ENCODE results near the gene POU2F1. TPM values are rescaled to one million over a fixed set of nuclear protein-coding genes. Genes with fewer than 3 reads are reported as not detected.

The POU2F1 gene
- total RNA-seq, result 10 to 100 TPM; 48.6 to 49.4 TPM
- 12.1 TPM for polyA plus RNA-seq (2013, experiment 1 of 2)
- 15.6 TPM for polyA plus RNA-seq (2013, experiment 2 of 2)
- long read RNA-seq, experiment 1, partial matches to known transcripts, result 0 of 11 reads
- long read RNA-seq, experiment 1, other reads (novel, unspliced or antisense), result 11 of 11 reads
- long read RNA-seq, experiment 2, full-length matches to known transcripts, result 14 of 40 reads
- long read RNA-seq, experiment 2, partial matches to known transcripts, result 1 of 40 reads
- long read RNA-seq, experiment 2, other reads (novel, unspliced or antisense), result 25 of 40 reads
- long read RNA-seq, experiment 3, full-length matches to known transcripts, result 21 of 55 reads
- long read RNA-seq, experiment 3, partial matches to known transcripts, result 25 of 55 reads
- long read RNA-seq, experiment 3, other reads (novel, unspliced or antisense), result 9 of 55 reads
- long read RNA-seq, experiment 4, full-length matches to known transcripts, result 2 of 12 reads
- long read RNA-seq, experiment 4, partial matches to known transcripts, result 10 of 12 reads
- long read RNA-seq, experiment 4, other reads (novel, unspliced or antisense), result 0 of 12 reads

DNA sequence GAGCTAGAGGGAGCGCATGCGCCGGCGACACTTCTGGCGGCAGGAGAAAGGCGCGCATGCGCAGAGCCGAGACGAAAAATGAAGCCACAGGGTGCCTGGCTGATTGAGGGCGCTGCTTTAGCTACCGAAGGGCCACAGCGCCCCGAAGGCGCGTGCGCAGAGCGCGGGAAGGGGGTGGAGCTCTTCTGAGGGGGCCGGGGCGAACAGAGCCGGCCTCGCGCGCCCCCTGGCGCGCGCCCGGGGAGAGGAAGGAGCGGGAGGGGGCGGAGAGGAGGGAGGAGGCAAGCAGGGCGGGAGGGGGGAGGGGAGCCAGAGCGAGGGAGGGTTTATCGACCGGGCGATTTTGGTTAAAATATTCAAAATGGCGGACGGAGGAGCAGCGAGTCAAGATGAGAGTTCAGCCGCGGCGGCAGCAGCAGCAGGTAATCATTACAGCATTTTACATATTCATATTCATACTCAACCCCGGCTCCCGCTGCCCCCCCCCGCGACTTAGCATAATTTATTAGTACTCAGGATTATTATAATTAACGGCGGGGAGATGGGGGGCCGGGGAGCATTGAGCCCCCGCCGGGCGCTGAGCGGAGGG is at the start of gene POU2F1:
POU2F1 (plus strand) TSS at position 350 of the 589 bp plus-strand sequence; CDS start at position 362, 12 bp downstream.
- no peaks in the 10 kb centered on the region for H3K4me1 ChIP-seq (ENCODE audit: control insufficient read depth, insufficient read depth, low read length)
- Mint-ChIP-seq H3K36me3 (ENCODE audit: low read depth) (no peaks in the 10 kb centered on the region), H3K27ac (peak within 1 kb of the TSS; percentile 100), H3K4me1 (peaks cover 40% of the 10 kb centered on the region), H3K9me3 (peaks cover 7% of the 10 kb centered on the region), H3K4me3 (peak within 1 kb of the TSS; percentile 74), H3K27me3 (ENCODE audit: insufficient read depth) (no peaks in the 10 kb centered on the region)
- no peaks in the 10 kb centered on the region for H3K27me3 ChIP-seq (ENCODE audit: control insufficient read depth, insufficient read depth, low read length, poor library complexity, severe bottlenecking)
- H3K9me3 ChIP-seq (ENCODE audit: control insufficient read depth, low read length), result no peaks in the 10 kb centered on the region
- TF ChIP-seq, protein P1, sequence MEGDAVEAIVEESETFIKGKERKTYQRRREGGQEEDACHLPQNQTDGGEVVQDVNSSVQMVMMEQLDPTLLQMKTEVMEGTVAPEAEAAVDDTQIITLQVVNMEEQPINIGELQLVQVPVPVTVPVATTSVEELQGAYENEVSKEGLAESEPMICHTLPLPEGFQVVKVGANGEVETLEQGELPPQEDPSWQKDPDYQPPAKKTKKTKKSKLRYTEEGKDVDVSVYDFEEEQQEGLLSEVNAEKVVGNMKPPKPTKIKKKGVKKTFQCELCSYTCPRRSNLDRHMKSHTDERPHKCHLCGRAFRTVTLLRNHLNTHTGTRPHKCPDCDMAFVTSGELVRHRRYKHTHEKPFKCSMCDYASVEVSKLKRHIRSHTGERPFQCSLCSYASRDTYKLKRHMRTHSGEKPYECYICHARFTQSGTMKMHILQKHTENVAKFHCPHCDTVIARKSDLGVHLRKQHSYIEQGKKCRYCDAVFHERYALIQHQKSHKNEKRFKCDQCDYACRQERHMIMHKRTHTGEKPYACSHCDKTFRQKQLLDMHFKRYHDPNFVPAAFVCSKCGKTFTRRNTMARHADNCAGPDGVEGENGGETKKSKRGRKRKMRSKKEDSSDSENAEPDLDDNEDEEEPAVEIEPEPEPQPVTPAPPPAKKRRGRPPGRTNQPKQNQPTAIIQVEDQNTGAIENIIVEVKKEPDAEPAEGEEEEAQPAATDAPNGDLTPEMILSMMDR (conservative IDR thresholded peaks at IDR 0.05), result peak; percentile 68
- peak within 1 kb of the TSS; percentile 96 for H3K27ac ChIP-seq (ENCODE audit: low read depth, low read length)
- H3K36me3 ChIP-seq (ENCODE audit: control insufficient read depth, insufficient read depth, low read length), result no peaks in the 10 kb centered on the region
- DNase-seq, result peak; percentile 99
- H3K4me3 ChIP-seq (ENCODE audit: low read length), result peak within 1 kb of the TSS; percentile 97
- H3K9ac ChIP-seq (ENCODE audit: extremely low read depth, low read length, poor library complexity, severe bottlenecking), result peak within 1 kb of the TSS; percentile 92
- 0% methylated on average over 4 to 52 of the region's 53 CpGs for WGBS, 2 experiments (ENCODE audit: insufficient coverage in 1 of 2, insufficient read length in 1 of 2)

DNA sequence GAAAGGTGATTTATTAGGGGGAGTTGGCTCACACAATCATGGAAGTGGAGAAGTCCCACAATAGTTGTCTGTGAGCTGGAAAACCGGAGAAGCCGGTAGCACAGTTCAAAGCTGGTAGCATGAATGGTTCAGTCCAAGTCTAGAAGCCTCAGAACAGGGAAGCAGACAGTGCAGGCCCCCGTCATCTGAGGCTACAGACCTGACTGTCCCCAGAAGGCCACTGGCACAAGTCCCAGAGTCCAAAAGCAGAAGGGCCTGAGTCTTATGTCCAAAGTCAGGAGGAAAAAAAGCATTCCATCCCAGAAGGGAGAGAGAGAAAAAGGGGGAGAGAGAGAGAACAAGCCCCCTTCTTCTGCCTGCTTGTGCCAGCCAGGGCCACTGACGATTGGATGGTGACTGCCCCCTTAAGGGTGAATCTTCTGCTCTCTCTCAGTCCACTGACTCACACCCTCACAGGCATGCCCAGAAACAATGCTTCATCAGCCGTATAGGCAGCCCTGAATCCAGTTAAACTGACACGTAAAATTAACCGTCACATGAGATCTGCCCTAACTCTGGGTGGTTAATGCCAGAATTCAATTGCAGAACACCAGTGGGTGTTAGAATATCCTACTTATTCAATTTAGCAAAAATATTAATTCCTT is 49.3 kb upstream of the POU2F1 start:
- H3K27ac Mint-ChIP-seq, result no peak overlapping the region
- no peak overlapping the region for H3K4me3 Mint-ChIP-seq
- peaks cover 6% of the 10 kb centered on the region for H3K9me3 Mint-ChIP-seq
- no peak for DNase-seq
- Histone ChIP-seq H3K27ac (ENCODE audit: low read depth, low read length) (no peak overlapping the region), H3K4me1 (ENCODE audit: control insufficient read depth, insufficient read depth, low read length) (no peaks in the 10 kb centered on the region), H3K9ac (ENCODE audit: extremely low read depth, low read length, poor library complexity, severe bottlenecking) (no peak overlapping the region), H3K36me3 (ENCODE audit: control insufficient read depth, insufficient read depth, low read length) (no peaks in the 10 kb centered on the region), H3K27me3 (ENCODE audit: control insufficient read depth, insufficient read depth, low read length, poor library complexity, severe bottlenecking) (no peaks in the 10 kb centered on the region), H3K9me3 (ENCODE audit: control insufficient read depth, low read length) (peaks cover 30% of the 10 kb centered on the region), H3K4me3 (ENCODE audit: low read length) (no peak overlapping the region)
- peaks cover 35% of the 10 kb centered on the region for H3K4me1 Mint-ChIP-seq
- WGBS, 2 experiments (ENCODE audit: insufficient coverage in 1 of 2, insufficient read length in 1 of 2), result 88 to 95% methylated on average over 3 to 7 of the region's 7 CpGs
- no peaks in the 10 kb centered on the region for H3K36me3 Mint-ChIP-seq (ENCODE audit: low read depth)
- H3K27me3 Mint-ChIP-seq (ENCODE audit: insufficient read depth), result no peaks in the 10 kb centered on the region
- TF ChIP-seq, protein P1 (conservative IDR thresholded peaks at IDR 0.05), result peak; percentile 36

DNA sequence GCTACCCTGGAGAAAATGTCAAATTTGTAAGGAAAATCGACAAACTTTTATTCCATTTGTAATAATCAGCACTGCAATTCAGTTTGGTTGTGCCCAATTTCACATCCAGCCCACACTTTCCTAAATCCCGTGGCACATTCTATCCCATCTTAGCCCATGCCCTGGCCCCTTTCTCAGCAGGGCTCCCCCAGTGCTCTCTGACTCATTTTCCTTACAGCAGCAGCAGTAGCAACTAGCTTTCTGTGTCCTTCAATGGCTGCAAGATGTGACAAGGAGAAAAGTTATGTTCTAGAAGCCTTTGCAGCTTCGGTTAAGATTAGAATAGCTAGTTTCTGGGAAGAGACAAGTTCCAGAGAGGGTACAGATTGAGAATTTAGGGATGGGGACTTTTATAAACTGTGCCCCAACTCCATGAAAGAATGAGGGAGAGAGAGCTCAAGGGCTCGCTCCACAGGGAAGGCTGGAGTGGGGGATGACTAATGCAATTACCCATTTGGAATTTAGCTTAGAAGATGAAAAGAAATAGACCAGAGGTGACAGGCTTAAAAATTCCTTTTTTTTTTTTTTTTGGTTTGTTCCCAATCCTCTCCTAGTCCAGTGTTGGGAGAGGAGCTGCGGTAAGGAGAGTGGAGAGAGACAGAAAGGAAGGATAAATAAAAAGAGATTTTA is 47.0 kb upstream of the POU2F1 start:
- 53 to 56% methylated on average over 2 to 5 of the region's 5 CpGs for WGBS, 2 experiments (ENCODE audit: insufficient coverage in 1 of 2, insufficient read length in 1 of 2)
- Mint-ChIP-seq H3K4me3 (no peak overlapping the region), H3K27ac (peak overlapping the region; percentile 62), H3K4me1 (peaks cover 21% of the 10 kb centered on the region), H3K27me3 (ENCODE audit: insufficient read depth) (no peaks in the 10 kb centered on the region), H3K9me3 (peaks cover 5% of the 10 kb centered on the region), H3K36me3 (ENCODE audit: low read depth) (no peaks in the 10 kb centered on the region)
- Histone ChIP-seq H3K4me1 (ENCODE audit: control insufficient read depth, insufficient read depth, low read length) (no peaks in the 10 kb centered on the region), H3K27me3 (ENCODE audit: control insufficient read depth, insufficient read depth, low read length, poor library complexity, severe bottlenecking) (no peaks in the 10 kb centered on the region), H3K9ac (ENCODE audit: extremely low read depth, low read length, poor library complexity, severe bottlenecking) (no peak overlapping the region), H3K4me3 (ENCODE audit: low read length) (no peak overlapping the region), H3K27ac (ENCODE audit: low read depth, low read length) (no peak overlapping the region), H3K9me3 (ENCODE audit: control insufficient read depth, low read length) (peaks cover 12% of the 10 kb centered on the region), H3K36me3 (ENCODE audit: control insufficient read depth, insufficient read depth, low read length) (no peaks in the 10 kb centered on the region)
- TF ChIP-seq, protein P1 (conservative IDR thresholded peaks at IDR 0.05), result no peak
- DNase-seq, result peak; percentile 73

All from endodermal cell (in vitro differentiated cells).